COLO668 (cell line): Measurements from ENCODE around the gene KCTD15.

ENCODE experiments used
- DNase-seq: peaks from one replicate; lab custom pipeline; 2025; ENCODE audit not compliant: unreplicated experiment; lab: John Stamatoyannopoulos, UW

KCTD15 gene

DNA sequence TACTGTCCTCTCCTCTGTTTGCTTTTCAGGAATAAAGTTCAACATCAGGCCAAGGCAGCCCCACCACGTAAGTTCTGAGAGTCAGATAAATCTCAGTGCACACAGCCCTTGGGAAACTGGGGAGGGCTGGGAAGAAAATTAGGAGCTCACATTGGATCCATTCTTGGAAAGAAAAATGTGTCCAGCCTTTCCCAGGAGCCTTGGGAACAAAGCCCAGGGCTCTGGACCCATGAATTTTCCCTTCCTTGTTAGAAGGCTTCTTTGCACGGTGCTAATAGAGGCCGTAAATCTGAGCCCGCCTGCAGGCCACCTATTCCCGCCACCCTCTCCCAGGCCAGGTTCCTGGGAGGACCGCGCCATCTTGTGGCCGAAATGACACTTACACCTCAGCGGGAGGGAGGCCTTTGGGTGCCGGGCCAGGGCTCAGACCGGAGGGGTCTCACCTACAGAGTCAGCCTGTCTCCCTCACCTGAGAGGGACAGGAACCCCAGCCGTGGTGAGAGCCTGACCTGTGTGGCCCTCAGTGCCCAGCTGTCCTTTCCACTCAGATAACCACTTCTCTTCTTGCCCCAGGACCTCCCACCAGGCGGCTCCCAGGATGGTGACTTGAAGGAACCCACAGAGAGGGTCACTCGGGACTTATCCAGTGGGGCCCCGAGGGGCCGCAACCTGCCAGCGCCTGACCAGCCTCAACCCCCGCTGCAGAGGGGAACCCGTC is 25.1 kb upstream of the KCTD15 start:
- DNase-seq: peak; percentile 64

DNA sequence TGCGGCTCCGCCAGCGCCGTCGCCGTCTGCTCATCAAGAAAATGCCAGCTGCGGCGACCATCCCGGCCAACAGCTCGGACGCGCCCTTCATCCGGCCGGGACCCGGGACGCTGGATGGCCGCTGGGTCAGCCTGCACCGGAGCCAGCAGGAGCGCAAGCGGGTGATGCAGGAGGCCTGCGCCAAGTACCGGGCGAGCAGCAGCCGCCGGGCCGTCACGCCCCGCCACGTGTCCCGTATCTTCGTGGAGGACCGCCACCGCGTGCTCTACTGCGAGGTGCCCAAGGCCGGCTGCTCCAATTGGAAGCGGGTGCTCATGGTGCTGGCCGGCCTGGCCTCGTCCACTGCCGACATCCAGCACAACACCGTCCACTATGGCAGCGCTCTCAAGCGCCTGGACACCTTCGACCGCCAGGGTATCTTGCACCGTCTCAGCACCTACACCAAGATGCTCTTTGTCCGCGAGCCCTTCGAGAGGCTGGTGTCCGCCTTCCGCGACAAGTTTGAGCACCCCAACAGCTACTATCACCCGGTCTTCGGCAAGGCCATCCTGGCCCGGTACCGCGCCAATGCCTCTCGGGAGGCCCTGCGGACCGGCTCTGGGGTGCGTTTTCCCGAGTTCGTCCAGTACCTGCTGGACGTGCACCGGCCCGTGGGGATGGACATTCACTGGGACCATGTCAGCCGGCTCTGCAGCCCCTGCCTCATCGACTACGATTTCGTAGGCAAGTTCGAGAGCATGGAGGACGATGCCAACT is 24.4 kb upstream of the KCTD15 start:
- DNase-seq: no peak

DNA sequence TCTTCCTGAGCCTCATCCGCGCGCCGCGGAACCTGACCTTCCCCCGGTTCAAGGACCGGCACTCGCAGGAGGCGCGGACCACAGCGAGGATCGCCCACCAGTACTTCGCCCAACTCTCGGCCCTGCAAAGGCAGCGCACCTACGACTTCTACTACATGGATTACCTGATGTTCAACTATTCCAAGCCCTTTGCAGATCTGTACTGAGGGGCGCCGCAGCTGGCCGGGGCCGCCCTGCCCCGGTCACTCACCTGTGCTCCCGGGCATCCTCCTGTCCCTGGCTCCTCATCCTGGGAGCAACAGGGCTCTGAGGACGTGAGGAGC is 23.9 kb upstream of the KCTD15 start:
- DNase-seq: no peak

DNA sequence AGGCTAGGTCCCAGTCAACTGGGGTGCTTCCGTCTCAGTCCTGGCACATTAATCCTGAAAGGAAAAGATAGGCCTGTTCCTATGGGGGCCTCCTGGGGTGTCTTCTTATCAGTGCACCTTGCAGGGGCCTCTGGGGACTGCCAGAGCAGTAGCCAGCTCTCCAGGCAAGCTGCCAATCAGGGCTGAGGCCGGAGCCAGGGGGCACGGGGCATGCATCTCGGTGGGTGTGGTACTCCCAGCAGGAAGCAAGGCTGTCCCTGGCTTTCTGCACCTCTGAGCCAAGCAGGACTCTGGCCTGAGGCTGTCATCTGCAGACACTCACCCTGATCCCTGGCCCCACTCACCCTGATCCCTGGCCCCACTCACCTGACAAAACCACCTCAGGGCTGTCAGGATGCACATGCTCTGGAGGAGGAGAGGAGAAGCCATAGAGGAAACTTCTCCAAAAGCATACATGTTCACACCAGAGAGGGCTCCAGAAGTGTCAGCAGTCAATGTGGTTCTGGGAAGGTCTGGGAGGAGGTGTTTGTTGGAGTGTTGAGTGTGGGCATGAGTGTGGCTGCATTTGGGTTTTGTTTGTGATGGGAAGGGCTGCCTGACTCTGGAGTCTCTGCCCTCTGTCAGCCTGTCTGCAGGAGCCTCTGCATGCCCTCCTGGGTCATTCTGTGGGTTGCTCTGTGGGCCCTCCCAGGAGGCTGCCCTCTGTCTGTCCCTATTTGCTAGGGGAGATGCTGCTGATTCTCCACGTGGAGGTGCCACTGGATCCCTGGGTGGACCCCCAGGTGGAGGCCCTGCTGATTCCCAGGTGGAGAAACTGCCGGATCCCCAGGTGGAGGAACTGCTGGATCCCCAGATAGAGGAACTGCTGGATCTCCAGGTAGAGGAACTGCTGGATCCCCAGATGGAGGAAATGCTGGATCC is 22.7 kb upstream of the KCTD15 start:
- DNase-seq: no peak

DNA sequence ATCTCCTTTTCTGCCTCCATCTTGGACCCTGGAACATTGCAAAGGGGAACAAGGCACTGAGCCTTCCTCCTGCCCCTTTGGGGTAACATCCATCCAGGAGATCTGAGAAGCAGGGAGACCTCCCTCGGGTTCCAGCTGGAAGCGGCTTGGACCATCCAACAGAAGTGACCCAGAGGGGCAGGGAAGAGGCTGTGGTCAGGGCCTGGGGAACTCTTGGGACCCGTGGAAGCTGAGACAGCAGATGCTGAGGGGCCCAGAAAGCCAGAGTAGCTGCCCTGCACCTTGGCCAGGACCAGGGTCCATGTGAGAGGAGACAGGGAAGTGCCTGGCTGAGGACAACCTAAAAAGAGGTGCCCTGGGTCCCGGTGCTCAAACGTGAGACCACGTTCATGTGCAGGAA is 21.9 kb upstream of the KCTD15 start:
- no peak for DNase-seq

DNA sequence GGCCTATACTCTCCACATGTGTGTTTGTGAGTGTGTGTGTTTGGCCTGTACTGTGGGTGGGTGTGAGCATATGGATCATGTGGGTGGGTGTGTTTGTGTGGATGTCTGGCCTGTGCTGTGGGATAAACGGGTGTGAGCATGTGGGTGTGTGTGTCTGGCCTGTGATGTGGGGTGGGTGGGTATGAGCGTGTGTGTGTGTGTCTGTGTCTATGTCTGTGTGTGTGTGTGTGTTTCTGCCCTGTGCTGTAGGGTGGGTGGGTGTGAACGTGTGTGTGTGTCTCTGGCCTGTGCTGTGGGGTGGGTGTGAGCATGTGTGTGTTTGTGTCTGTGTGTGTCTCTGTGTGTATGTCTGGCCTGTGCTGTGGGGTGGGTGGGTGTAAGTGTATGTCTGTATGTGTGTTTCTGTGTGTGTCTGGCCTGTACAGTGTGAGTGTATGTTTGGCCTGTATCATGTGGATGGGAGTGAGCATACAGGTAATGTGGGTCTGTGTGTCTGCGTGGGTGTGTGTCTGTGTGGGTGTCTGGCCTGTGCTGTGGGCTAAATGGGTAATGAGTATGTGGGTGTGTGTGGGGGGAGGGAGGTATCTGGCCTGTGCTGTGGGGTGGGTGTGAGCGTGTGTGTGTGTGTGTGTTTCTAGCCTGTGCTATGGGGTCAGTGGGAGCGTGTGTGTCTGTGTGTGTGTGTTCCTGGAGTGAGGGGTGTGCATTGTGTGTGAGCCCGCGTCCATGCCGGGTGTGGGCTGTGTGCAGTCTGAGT is 20.8 kb upstream of the KCTD15 start:
- no peak for DNase-seq

DNA sequence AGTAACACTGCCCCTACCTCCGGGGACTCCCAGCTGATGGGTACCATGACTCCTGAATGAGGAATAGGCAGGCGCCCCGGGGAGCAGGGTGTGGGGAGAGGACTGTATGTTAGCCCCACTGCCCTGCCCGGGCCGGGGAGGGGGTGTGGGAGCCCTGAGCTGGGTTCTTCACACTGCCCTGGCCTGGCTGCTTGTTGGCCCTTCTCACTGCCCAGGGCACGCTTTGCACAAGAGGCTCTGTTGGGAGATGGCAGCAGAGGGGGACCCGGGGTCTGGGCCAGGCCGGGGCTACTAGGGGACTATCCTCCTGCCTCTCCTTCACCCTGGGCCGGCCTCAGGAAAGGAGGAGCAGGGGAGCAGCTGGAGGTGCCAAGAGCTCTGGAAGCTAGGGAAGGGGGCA is 19.3 kb upstream of the KCTD15 start:
- DNase-seq: no peak

DNA sequence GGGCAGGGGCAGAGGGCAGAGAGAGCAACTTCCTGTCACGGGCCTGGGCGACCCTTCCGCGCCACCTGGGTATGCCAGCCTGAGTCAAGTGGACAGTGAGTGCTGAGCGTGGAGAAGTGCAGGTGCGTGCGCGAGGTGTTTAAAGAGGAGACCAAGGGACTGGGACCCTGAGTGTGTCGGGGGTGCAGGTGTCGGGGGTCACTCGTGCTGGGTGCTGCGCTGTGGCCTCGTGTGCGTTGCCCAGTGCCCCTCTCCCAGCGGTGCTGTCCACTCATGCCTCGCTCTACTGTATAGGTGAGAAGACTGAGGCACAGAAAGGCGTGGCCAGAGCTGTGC is 18.9 kb upstream of the KCTD15 start:
- no peak for DNase-seq

DNA sequence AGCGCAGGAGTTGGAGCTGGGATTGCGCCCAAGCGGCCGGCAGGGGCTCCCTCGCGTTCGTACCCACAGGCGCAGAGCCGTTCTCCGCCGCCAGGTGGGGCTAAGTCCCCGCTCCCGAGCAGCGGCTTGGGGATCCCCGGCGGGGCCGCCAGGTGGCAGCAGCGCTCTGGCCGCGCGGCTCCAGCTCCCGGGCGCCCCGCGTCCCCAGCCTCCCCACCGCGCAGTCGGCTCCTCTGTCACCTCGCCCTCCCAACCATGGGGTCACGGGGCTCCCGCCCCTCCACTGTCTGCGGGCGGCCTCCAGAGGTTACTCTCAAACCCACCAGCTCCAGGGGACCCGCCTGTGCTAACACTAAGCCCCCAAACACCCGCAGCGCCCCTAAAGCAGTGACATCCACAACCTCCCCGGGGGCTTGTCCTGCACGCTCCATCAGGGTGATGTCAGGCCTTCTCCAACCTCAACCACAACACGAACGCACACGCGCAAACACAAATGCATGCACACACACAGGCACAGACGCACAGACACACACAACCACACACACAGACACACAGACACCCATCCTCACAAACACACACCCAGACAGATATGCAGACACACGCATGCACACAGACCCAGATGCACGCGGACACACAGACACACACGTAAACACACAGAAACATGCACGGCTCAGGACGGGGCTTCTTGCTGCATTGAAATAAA is 18.4 kb upstream of the KCTD15 start:
- DNase-seq: peak; percentile 63

DNA sequence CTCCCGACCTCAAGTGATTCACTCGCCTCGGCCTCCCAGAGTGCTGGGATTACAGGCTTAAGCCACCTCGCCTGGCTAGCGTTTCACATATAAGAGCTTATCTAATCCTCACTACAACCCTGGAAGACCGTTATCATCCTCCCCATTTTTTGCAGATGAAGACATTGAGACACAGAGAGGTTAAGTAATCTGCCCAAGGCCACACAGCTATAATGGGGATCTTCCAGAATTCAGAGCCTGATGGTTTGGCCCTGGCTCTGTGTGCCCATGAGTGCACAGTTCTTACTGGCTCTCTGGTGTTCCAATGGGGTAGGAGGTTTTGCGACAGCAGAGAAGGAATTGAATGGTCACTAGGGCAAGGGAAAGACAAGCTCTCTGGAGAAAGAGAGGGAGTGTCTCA is 16.8 kb upstream of the KCTD15 start:
- no peak for DNase-seq

DNA sequence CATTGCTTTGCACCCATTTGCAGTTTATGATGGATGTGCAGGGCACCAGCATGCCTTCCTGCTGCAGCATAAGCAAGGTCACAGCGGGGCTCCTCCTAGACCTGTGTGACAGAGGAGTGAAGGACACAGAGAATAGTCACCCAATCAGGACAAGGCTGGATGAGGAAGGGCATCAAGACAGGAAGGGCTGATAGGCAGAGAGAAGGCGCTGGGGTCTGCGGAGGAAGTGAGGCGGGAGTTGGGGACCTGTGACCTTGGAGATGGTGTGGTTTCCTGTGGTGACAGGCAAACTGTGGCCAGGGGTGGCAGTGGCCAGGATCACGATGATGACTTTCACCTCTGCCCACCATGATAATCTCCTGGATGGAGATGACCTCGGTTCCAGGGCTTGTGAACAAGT is 16.4 kb upstream of the KCTD15 start:
- no peak for DNase-seq

DNA sequence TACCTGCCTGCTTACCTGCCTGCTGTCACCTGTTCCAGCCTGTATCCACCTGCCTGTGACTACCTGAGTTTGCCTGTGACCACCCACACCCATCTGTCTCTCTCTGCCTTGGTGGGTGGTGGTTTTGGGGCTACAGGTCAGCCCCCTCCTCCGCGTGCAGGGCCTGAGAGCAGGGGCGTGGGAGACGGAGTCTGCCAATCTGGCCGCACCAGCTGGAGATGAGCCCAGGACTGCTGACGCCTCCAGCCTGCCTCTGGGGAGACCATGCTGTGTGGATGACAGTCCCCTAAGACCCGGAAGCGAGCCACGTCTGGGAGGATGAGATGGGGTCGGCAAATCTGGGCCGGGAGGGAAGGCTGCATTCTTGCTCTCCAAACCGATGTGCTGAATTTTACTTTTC is 15.9 kb upstream of the KCTD15 start:
- no peak for DNase-seq

DNA sequence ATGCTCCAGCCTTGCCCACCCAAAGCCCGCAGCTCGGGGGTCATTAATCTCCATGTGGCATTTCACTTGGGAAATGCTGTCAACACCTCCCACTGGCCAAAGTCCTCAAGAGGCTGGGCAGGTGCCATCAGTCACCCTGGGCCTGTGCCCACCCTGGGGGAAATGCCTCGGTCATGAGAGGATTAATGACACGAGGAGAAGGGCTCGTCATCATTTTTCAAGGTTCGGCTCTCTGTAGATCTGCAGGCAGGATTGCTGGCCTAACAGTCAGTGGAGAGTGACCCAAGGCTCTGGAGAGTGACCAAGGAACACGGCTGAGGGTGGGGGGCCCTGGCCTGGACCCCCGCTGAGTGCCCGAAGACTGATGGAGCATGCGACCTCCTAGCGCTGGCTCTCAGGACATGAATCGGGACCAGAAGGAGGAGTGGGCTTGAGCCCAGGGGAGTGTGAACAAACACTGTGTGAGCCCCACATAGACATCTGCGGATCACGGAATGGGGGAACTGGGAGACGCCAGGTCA is 15.2 kb upstream of the KCTD15 start:
- DNase-seq: no peak

DNA sequence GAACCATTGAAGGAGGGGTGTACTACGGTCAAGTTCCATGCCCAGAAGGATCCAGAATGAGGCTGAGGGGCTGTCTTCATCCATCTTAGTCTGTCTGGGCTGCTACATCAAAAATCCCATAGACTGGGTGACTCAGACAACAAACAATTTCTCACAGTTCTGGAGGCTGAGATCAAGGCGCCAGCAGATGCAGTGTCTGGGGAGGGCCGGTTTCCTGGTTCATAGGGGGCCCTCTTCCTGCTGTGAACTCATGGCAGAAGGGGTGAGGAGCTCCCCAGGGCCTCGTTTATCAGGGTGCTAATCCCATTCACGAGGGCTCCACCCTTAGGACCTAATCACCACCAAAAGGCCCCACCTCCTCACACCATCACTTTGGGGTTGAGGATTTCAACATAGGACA is 14.7 kb upstream of the KCTD15 start:
- no peak for DNase-seq

DNA sequence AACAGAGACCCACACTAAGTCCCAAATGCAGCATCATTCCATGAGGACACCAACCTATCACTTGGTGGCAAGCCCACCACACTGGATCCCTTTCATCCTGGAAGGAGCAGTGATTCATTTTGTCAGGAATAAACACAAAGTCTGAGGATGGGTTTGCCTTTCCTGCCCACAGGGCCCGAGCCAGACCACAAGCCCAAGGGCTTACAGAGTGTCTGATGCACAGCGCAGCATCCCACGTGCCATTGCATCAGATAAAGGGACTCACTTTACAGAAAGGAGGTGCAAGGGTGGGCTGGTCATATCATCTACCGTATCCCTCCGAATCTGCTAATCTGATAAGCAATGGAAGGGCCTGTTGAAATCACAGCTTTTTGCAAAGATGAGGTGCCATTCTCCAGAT is 12.2 kb upstream of the KCTD15 start:
- DNase-seq: no peak

DNA sequence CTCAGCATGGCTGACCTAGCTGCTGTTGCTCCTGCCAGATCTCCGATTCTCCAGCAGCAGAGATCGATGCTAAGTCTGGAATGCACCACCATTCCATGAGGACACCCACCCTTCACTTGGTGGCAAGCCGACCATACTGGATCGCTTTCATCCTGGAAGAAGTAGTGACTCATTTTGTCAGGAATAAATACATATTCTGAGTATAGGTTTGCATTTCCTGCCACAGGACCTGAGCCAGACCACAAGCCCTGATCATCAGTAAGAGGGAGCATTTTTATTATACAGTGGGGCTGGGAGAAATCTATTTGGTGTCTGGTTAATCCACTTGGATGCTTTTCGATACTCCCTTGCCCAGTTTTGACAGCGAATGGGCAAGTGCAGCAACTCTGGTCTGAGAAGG is 10.9 kb upstream of the KCTD15 start:
- DNase-seq: no peak

DNA sequence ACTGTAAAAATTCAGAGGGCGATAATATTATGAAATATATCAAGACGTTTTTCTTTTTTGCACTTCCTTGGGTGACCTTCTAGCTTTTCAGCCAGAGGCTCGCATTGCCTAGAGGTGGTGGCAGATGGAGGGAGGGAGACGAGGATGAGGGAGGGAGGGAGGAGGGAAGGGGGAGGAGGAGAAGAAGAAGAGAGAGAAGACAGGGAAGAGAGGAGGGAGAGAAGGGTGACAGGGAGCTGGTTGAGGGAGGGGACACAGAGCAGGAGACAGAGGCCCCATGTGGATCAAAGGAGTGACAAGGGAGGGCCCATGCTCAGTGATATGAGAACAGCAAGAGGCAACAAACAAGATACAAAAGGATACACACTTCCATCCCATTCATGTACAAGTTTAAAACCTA is 8.0 kb upstream of the KCTD15 start:
- DNase-seq: no peak

DNA sequence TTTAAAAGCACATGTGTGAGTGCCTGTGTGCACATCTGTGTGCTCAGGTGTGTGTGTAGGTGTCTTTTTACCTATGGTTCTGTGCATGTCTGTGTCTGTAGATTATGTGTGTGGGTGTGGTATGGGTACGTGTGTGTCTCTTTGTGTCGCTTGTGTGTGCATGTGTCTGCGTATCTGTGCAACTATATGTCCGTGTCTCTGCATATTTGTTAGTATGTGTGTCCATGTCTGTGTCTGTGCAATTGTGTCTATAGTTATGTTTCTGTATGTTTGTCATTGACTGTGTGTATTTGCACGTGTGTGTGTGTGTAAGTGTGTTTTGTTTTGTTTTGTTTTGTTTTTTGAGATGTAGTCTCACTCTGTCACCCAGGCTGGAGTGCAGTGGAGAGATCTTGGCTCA is 7.3 kb upstream of the KCTD15 start:
- DNase-seq: no peak

DNA sequence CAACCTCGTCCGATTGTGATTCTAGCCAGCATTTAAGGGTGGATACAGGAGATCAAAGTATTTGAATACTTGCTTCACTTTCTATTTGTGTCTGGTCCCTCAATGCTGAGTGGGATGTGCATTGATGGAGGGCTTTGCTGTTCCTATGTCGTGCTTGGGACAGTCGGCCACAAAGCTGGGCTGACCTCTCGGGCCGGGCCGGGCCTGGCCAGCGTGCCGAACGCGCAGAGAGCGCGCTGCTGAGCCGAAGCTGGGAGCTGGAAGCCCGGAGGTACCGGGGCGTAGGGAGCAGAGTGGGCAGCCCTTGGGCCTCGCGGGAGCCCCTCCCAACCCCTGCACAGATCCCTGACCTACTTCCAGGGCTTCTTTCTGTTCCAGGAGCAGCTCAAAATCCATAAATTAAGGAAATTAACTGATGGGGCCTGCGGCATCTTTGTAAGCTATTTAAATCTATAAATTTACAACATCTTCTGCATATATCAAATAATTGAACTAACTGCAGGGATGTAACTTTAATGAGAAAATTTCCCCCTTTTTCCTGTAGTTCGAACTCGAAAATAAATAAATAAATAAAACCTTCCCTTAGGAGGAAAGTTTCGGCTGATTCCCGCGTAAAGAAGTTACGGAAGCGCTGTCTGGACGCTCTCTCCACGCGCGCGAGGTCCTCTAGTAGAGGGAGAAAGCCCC is 1.8 kb upstream of the KCTD15 start:
- DNase-seq: no peak
